Activated gamma-delta T cell treated with Interleukin-2 at 50 U/mL for 16 hours (primary cell): ENCODE data around the gene USP1.

ENCODE experiments used
- DNase-seq: peaks from one replicate; pipeline ENCODE4 v3.0.0-alpha.2; 2020

The USP1 gene

DNA sequence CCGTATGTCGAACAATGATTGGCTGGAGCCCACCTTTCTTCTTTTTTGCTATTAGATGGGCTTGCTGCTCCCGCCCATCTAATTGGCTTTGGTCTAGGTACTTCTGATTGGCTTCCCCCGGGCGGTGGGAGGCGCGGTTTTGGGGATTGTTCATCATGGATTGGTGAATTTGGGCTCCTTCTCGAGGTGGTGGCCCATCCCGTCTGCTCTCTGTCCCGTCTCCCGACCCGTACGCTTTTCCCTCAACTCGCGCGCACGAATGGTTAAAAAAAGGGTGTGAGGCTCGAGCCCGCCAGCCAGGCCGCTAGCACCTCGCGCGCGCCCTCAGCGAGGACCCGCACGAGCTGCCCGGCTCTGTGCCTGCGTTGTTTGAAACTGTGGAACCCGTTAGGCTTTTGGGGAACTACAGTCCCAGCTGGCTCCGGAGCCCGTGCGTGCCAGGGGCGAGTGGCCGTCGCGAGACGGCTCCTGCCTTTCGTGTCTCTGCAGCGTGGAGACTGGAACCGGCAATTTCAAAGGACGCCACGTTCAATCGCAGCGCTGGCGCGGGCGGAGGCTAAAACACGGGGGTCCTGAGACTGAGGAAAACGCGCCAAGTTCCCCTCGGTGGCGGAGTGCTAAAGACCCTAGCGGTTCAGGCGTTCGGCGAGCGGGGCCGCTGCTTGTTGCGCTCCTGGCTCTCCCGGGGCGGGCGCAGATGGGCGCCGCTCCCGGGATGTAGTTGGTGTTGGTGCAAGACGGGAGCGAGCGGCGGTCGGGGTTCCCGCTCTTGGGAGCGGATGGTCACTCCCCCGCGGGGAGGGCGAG, at the start of gene USP1:
Gene USP1 (plus strand): TSS at position 584 of the 807 bp plus-strand sequence. CDS start 2,819 bp downstream, outside the sequence.
- DNase-seq = peak; percentile 97

DNA sequence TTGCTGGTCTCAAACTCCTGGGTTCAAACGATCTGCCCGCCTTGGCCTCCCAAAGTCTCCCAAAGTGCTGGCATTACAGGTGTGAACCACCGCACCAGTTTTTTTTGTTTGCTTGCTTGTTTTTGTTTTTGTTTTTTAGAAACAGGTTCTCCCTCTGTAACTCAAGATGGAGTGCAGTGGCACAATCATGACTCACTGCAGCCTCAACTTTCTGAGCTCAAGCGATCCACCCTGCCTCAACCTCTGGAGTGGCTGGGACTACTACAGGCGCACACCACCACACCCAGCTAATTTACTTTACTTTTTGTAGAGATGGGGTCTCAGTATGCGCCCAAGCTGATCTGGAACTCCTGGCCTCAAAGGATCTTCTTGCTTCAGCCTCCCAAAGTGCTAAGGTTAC, 47.3 kb upstream of the USP1 start:
- DNase-seq = no peak

DNA sequence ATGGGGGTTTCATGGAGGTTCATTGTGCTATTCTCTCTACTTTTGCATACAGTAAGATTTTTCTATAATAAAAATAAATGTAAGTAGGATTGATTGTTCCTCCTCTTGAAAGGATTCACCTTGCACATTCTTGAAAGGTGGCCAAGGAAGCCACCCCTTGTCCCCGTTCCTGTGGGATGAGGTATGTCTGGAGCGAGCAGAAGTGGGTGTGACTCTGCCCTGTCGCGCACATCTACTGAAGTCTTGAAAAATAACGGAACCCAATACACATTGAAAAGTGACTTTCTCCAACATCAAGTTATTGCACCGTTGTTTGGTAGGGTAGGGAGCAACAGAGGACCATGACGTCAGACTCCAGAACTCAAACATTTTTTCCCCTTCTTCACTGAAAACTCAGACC, 46.8 kb upstream of the USP1 start:
- no peak for DNase-seq

GRCh38 chr1:62391369-62391971, 45.4 kb upstream of the USP1 start:
- DNase-seq = no peak

DNA sequence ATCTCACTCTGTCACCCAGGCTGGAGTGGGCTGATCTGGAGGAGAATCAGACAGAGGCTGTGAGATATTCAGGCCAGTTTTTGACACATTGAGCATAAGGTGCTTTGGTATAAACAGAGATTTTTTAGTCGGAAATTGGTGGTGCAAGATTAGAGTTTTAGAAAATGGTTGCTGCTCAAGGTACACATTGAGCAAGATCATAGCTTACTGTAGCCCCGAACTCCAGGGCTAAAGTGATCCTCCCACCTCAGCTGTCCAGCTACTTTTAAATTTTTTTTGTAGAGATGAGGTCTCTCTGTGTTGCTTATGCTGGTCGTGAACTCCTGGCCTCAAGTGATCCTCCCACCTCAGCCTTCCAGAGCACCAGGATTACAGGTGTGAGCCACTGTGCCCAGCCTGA, 43.9 kb upstream of the USP1 start:
- DNase-seq = no peak

GRCh38 chr1:62394646-62395045, 42.2 kb upstream of the USP1 start:
- DNase-seq = no peak

GRCh38 chr1:62395291-62395690, 41.6 kb upstream of the USP1 start:
- DNase-seq = no peak

GRCh38 chr1:62396871-62397270, 40.0 kb upstream of the USP1 start:
- DNase-seq = no peak

DNA sequence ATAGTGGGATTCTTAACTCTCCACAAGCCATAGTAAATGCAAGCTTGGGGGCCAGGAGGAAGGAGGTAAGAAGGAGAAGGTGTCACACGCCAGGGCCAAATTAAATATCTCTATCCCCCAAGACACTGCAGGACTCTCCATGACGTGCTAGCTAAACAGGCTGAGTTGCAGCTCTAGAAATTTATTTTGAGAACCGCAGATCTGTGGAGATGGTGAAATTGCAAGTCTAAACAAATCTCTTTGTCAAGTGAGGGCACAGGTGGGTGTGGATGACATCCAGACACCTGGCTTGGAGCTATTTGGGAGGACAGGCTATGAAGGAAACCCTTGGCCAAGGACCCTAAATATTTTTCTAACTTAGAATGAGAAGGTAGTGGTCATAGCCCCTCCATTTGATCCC, 39.5 kb upstream of the USP1 start:
- no peak for DNase-seq

DNA sequence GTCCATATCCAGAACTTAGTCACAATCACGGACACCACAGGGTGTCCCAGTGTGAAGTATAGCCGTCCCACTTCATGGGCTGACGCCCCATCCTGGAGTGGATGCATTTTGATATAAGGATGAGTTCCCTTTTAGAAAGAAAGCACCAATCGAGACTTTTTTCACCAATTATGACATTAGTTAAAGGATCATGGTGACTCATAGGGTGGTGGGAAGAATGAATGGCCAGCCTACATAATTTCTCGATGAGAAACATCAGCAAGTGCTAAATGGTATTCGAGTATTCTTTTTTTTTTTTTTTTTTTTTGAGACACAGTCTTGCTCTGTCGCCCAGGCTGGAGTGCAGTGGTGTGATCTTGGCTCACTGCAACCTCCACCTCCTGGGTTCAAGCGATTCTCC, 38.5 kb upstream of the USP1 start:
- no peak for DNase-seq

DNA sequence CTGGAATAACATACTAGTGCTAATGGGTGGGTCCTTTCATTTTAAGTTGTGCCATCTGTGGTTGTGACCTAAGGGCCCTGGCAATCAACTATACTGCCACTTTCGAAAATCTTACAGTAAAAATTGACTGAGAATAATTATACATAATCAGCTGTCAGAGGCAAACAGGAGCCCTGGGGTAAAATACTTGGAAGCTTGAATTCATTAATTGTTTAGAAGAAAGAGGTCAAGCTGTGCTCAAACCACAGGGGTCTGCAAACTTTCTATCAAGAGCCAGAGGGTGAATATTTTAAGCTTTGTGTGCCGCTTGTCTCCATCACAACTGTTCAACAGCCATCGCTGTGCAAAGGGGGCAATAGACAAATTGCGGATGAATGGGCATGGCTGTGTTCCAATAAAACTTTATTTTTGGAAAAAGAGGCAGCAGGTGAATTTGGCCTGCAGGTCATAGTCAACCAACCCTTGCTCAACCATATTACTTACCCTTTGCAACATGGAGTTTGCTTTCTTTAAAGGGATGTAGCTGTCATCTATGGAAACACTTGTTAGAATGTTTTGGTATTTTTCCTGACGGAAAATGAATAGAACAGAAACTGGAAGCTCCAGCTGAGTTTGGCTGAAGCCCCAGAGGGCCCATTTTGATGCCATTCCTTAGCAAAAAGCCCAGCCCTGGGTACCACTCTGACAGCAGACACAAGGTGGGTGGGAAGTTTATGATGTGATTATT, 35.7 kb upstream of the USP1 start:
- DNase-seq = no peak

GRCh38 chr1:62405247-62405646, 31.6 kb upstream of the USP1 start:
- no peak for DNase-seq

- DNase-seq = no peak
These were observed 30.3 kb upstream of the USP1 start for GRCh38 chr1:62406576-62406975.

- no peak for DNase-seq
These were observed 29.3 kb upstream of the USP1 start for GRCh38 chr1:62407398-62408009.

GRCh38 chr1:62415687-62416086, 21.2 kb upstream of the USP1 start:
- DNase-seq = no peak

- DNase-seq = no peak
These were observed 19.4 kb upstream of the USP1 start for GRCh38 chr1:62417351-62417999.

DNA sequence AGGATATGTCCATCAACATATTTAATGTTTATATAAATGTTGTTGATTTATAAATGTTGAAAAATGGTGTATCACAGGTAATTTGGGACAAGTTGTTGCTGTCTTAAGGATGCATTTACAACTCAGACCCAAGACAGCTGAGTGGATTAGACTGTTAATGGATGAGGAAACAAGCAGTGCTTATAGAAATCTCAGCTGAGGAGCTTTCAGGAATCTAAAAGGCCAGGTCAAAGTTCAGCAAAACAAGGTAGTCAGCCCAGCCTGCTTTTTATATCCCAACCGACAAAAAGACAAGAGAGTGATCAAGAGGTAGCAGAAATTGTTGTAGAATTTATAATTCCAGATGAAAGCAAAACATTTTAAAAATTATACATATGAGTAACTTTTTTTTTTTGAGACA, 16.6 kb upstream of the USP1 start:
- DNase-seq = no peak

- DNase-seq = no peak
These were observed 13.1 kb upstream of the USP1 start for GRCh38 chr1:62423580-62424242.

DNA sequence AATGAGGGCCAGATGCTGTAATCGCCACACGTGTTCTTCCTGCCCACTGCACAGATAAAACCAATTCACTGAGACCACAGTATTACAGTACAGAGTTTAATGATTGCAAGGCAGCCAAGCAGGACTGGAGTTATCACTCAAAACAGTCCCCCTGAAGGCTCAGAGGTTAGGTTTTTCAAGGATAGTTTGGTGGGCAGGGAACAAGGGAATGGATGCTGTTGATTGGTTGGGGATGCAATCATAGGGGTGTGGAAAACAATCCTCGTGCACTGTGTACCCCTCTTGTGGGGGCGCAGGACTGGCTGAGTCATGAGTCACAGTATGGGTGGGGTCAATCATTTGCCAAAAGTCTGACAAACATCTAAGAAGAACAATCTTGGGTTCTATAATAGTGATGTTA, 12.4 kb upstream of the USP1 start:
- DNase-seq = no peak

DNA sequence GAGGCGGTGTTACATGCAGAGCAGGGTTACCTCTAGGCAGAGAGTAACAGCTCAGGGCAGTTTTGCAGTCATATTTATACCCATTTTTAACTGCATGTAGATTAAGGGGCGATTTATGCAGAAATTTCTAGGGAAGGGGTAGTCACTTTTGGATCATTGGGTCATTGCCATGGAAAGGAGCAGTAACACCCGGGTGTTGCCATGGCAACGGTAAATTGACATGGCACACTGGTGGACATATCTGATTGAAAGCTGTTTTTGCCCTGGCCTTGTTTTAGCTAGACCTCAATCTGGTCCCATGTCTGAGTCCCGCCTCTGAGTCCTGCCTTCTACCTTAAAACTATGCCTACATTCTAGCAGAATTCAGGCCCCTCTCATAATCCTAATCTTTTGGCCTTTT, 11.8 kb upstream of the USP1 start:
- DNase-seq = no peak

- no peak for DNase-seq
These were observed 10.6 kb upstream of the USP1 start for GRCh38 chr1:62426237-62426636.

GRCh38 chr1:62426794-62427193, 10.1 kb upstream of the USP1 start:
- no peak for DNase-seq

DNA sequence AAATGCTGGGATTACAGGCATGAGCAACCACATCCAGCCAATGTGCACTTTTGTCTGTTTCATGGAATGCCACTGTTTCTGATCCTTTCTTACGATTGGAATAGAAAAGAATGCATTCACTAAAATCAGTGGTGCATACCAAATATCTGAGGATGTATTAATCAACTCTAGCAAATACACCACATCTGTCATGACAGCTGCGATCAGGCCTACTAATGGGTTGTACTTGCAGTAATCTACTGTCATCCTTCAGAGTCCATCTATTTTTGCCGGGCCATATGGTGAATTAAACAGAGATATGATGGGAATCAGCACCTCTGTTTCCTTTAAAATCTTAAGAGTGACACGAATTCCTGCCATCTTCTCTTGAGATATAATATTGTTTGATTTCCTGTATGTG, 8.5 kb upstream of the USP1 start:
- no peak for DNase-seq
